GM23248 (cell line): Measurements from ENCODE around the gene PEX7. TPM values are rescaled to one million over a fixed set of nuclear protein-coding genes. Genes with fewer than 3 reads are reported as not detected.
"Not testable (repeated sequence)": the region's sequence is repeated elsewhere in the genome, so short reads cannot be mapped to it uniquely, and the experiment has no call there.

Source experiments
- DNase-seq: peaks from one replicate; pipeline ENCODE4 v3.0.0-alpha.2; 2015
- H2AFZ ChIP-seq: fragments of 200-600 bp; sonication (generic); 2 replicates; pipeline ENCODE4 v1.6.1; 2016; ENCODE audit warnings: antibody characterized with exemption
- H3F3A ChIP-seq: fragments of 200-600 bp; sonication (generic); 2 replicates; pipeline ENCODE4 v1.6.1; 2016; ENCODE audit warnings: mild to moderate bottlenecking, antibody characterized with exemption, mixed run types; ENCODE audit not compliant: insufficient read depth
- H3K27ac ChIP-seq: fragments of 200-600 bp; sonication (generic); 2 replicates; pipeline ENCODE4 v1.5.1; 2016; ENCODE audit warnings: mild to moderate bottlenecking
- H3K27me3 ChIP-seq: fragments of 200-600 bp; sonication (generic); replicated peaks from 2 replicates; pipeline ENCODE4 v1.6.1; 2016; ENCODE audit warnings: mild to moderate bottlenecking; ENCODE audit not compliant: insufficient read depth
- H3K36me3 ChIP-seq: fragments of 200-600 bp; sonication (generic); 2 replicates; pipeline ENCODE4 v1.6.1; 2016; ENCODE audit warnings: low read depth, mild to moderate bottlenecking
- H3K4me1 ChIP-seq: fragments of 200-600 bp; sonication (generic); 2 replicates; pipeline ENCODE4 v1.6.1; 2016; ENCODE audit warnings: mild to moderate bottlenecking; ENCODE audit not compliant: insufficient read depth
- H3K4me2 ChIP-seq: fragments of 200-600 bp; sonication (generic); one replicate; pipeline ENCODE4 v1.6.1; 2016; ENCODE audit warnings: mild to moderate bottlenecking; ENCODE audit not compliant: unreplicated experiment
- H3K4me3 ChIP-seq: fragments of 200-600 bp; sonication (generic); 2 replicates; pipeline ENCODE4 v1.5.1; 2016; ENCODE audit warnings: mild to moderate bottlenecking
- H3K79me2 ChIP-seq: fragments of 200-600 bp; sonication (generic); 2 replicates; pipeline ENCODE4 v1.6.1; 2016; ENCODE audit warnings: mild to moderate bottlenecking; ENCODE audit not compliant: insufficient read depth
- H3K9ac ChIP-seq: fragments of 200-600 bp; sonication (generic); 2 replicates; pipeline ENCODE4 v1.6.1; 2016; ENCODE audit warnings: mild to moderate bottlenecking
- H3K9me2 ChIP-seq: fragments of 200-600 bp; sonication (generic); 2 replicates; pipeline ENCODE4 v1.6.1; 2016; ENCODE audit warnings: mixed run types, mild to moderate bottlenecking, moderate library complexity; ENCODE audit not compliant: insufficient read depth
- H3K9me3 ChIP-seq: fragments of 200-600 bp; sonication (generic); one replicate; pipeline ENCODE4 v1.6.1; 2017; ENCODE audit warnings: low read depth
- H4K20me1 ChIP-seq: fragments of 200-600 bp; sonication (generic); 2 replicates; pipeline ENCODE4 v1.6.0; 2016; ENCODE audit not compliant: insufficient read depth
- EZH2 ChIP-seq: fragments of 200-600 bp; sonication (generic); IDR thresholded peaks from 2 replicates; pipeline ENCODE4 v1.6.1; 2018; ENCODE audit warnings: antibody characterized with exemption, mild to moderate bottlenecking; ENCODE audit not compliant: insufficient read depth, poor library complexity, severe bottlenecking
- EZH2phosphoT487 ChIP-seq: fragments of 200-600 bp; sonication (generic); IDR thresholded peaks from 2 replicates; pipeline ENCODE4 v1.6.1; 2018; ENCODE audit warnings: antibody characterized with exemption, moderate library complexity, mild to moderate bottlenecking, low read depth; ENCODE audit not compliant: insufficient read depth
- WGBS, 2 experiments: methylation state at CpG; one replicate each; pipeline ENCODE4 v1.1.6; 2015 to 2017; ENCODE audit warnings: low lambda C conversion rate in 2 of 2, low coverage in 1 of 2; ENCODE audit errors: missing lambda C conversion rate in 2 of 2; 5-methylcytosine and 5-hydroxymethylcytosine counted together
- in situ Hi-C: fragments of 300-500 bp; cut with MboI; formaldehyde crosslinking; loops from 2 replicates; pipeline ENCODE4 v1.15.0; 2020
- polyA plus RNA-seq: library from polyadenylated mRNA; unstranded; fragments of >200 nt; fragmentation: Nextera tagmentation; extraction: Ambion mirVana; gene quantifications from 2 replicates; pipeline ENCODE4 v1.2.1, GENCODE V29; 2016
- total RNA-seq: library from RNA; depleted of rRNA; stranded (reverse); fragments of >200 nt; shearing (Covaris generic); gene quantifications from 2 replicates; pipeline ENCODE4 v1.2.3, GENCODE V29; 2014

PEX7 gene
- total and polyA plus RNA-seq, 2 experiments from 2014 or later: 9.4 to 11.0 TPM

- H3K9me2 ChIP-seq: no peaks in the 10 kb centered on the region
- no peaks in the 10 kb centered on the region for H3K27me3 ChIP-seq
- H3F3A ChIP-seq: no peaks in the 10 kb centered on the region
- no peaks in the 10 kb centered on the region for H3K9me3 ChIP-seq
- no peak overlapping the region for H3K27ac ChIP-seq
- H3K36me3 ChIP-seq: peaks cover 20% of the 10 kb centered on the region
- no peaks in the 10 kb centered on the region for H3K79me2 ChIP-seq
- in situ Hi-C loops: no loop called here
- no peak overlapping the region for H3K9ac ChIP-seq
- H3K4me3 ChIP-seq: no peak overlapping the region
- no peak overlapping the region for H2AFZ ChIP-seq
- no peaks in the 10 kb centered on the region for H4K20me1 ChIP-seq
- H3K4me2 ChIP-seq: no peak overlapping the region
- no peak for TF ChIP-seq EZH2
- no peak for TF ChIP-seq EZH2phosphoT487
- DNase-seq: no peak
- WGBS, 2 experiments: 100% methylated on average over 1 of the region's 1 CpG
- no peaks in the 10 kb centered on the region for H3K4me1 ChIP-seq
Measured at GRCh38 chr6:136831873-136832562, 9.6 kb downstream of the PEX7 start.

GRCh38 chr6:136840276-136841001, 18.0 kb downstream of the PEX7 start:
- no peak overlapping the region for H3K4me3 ChIP-seq
- no peak for TF ChIP-seq EZH2phosphoT487
- TF ChIP-seq EZH2: no peak
- no peak overlapping the region for H3K4me2 ChIP-seq
- no peaks in the 10 kb centered on the region for H3K79me2 ChIP-seq
- no peak overlapping the region for H3K27ac ChIP-seq
- no peaks in the 10 kb centered on the region for H3K36me3 ChIP-seq
- H2AFZ ChIP-seq: no peak overlapping the region
- no peaks in the 10 kb centered on the region for H3K4me1 ChIP-seq
- H3F3A ChIP-seq: no peaks in the 10 kb centered on the region
- no peaks in the 10 kb centered on the region for H3K9me2 ChIP-seq
- in situ Hi-C loops: no loop called here
- 86 to 90% methylated on average over 4 of the region's 4 CpGs for WGBS, 2 experiments
- no peaks in the 10 kb centered on the region for H3K27me3 ChIP-seq
- no peaks in the 10 kb centered on the region for H4K20me1 ChIP-seq
- no peaks in the 10 kb centered on the region for H3K9me3 ChIP-seq
- no peak overlapping the region for H3K9ac ChIP-seq
- no peak for DNase-seq

DNA sequence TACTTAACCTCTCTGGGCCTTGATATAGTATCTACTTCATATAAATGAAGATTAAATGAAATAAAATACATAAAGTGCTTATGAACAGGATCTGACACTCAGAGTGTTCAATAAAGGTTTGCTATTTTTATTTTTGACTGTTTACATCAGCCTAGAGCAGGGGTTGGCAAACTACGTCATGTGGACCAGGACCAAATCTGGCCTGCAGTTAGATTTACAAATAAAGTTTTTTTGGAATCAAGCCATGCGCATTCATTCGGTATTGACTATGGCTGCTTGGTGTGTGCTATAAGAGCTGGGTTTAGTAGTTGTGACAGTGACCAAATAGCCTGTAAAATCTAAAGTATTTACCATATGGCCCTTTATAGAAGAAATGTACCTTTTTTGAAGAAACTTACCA, 20.8 kb downstream of the PEX7 start:
- Histone ChIP-seq H3K9ac (no peak overlapping the region), H3K27ac (no peak overlapping the region), H3K4me3 (no peak overlapping the region), H3K9me3 (no peaks in the 10 kb centered on the region), H3K36me3 (no peaks in the 10 kb centered on the region), H3K4me1 (no peaks in the 10 kb centered on the region), H3F3A (no peaks in the 10 kb centered on the region), H3K4me2 (no peak overlapping the region), H3K27me3 (no peaks in the 10 kb centered on the region), H3K79me2 (no peaks in the 10 kb centered on the region), H2AFZ (no peak overlapping the region), H4K20me1 (no peaks in the 10 kb centered on the region), H3K9me2 (no peaks in the 10 kb centered on the region)
- TF ChIP-seq EZH2: no peak
- TF ChIP-seq EZH2phosphoT487: no peak
- 96 to 100% methylated on average over 3 of the region's 3 CpGs for WGBS, 2 experiments
- no peak for DNase-seq
- in situ Hi-C loops: no loop called here

- TF ChIP-seq EZH2 (no peak), EZH2phosphoT487 (no peak)
- no peaks in the 10 kb centered on the region for H3K27me3 ChIP-seq
Measured at GRCh38 chr6:136846046-136846445, 23.7 kb downstream of the PEX7 start.

DNA sequence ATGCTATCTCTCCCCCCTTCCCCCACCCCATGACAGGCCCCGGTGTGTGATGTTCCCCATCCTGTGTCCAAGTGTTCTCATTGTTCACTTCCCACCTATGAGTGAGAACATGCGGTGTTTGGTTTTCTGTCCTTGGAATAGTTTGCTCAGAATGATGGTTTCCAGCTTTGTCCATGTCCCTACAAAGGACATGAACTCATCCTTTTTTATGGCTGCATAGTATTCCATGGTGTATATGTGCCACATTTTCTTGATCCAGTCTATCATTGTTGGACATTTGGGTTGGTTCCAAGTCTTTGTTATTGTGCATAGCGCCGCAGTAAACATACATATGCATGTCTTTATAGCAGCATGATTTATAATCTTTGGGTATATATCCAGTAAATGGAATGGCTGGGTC, 24.1 kb downstream of the PEX7 start:
- H3K27me3 ChIP-seq, H3K79me2 ChIP-seq, DNase-seq, H3K9ac ChIP-seq, H3K9me2 ChIP-seq, H3K4me2 ChIP-seq, H3K4me1 ChIP-seq, H3K36me3 ChIP-seq, H3F3A ChIP-seq, H3K27ac ChIP-seq, H3K9me3 ChIP-seq, in situ Hi-C loops, H3K4me3 ChIP-seq, H4K20me1 ChIP-seq, H2AFZ ChIP-seq: not testable (repeated sequence)
- 87 to 92% methylated on average over 3 to 4 of the region's 4 CpGs for WGBS, 2 experiments

More at GRCh38 chr6:136846046-136846445, 23.7 kb downstream of the PEX7 start:
- in situ Hi-C loops: no loop called here
- Histone ChIP-seq H3K4me1 (no peaks in the 10 kb centered on the region), H3K79me2 (no peaks in the 10 kb centered on the region), H3K9ac (no peak overlapping the region), H3K4me2 (no peak overlapping the region), H4K20me1 (no peaks in the 10 kb centered on the region), H3K9me3 (no peaks in the 10 kb centered on the region), H3K9me2 (no peaks in the 10 kb centered on the region), H3F3A (no peaks in the 10 kb centered on the region), H3K27ac (no peak overlapping the region), H2AFZ (no peak overlapping the region), H3K36me3 (0 out of 2 replicates have a peak, but pooled peaks cover 2% of the 10 kb centered on the region), H3K4me3 (no peak overlapping the region)
- DNase-seq: peak; percentile 62
- 74% methylated on average over 3 of the region's 3 CpGs for WGBS, 2 experiments

DNA sequence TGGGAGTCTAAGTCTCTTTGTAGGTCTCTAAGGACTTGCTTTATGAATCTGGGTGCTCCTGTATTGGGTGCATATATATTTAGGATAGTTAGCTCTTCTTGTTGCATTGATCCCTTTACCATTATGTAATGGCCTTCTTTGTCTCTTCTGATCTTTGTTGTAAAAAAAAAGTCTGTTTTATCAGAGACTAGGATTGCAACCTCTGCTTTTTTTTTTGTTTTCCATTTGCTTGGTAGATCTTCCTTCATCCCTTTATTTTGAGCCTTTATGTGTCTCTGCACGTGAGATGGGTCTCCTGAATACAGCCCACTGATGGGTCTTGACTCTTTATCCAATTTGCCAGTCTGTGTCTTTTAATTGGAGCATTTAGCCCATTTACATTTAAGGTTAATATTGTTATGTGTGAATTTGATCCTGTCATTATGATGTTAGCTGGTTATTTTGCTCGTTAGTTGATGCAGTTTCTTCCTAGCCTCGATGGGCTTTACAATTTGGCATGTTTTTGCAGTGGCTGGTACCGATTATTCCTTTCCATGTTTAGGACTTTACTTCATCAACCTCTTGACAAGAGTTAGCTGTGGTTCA, 27.7 kb downstream of the PEX7 start:
- H2AFZ ChIP-seq, DNase-seq, H3K4me1 ChIP-seq, H3K9ac ChIP-seq, H3K27ac ChIP-seq, H3K36me3 ChIP-seq, H3K9me3 ChIP-seq, H4K20me1 ChIP-seq, in situ Hi-C loops, H3K79me2 ChIP-seq, H3K4me3 ChIP-seq, H3K27me3 ChIP-seq, H3F3A ChIP-seq, H3K4me2 ChIP-seq, H3K9me2 ChIP-seq: not testable (repeated sequence)
- WGBS, 2 experiments: 90 to 91% methylated on average over 4 of the region's 4 CpGs
